Skeletal muscle cell (primary cell): ENCODE results near the gene ILK.
A peak's percentile ranks its signal among the peaks of the same experiment; 100 is the strongest.

Source experiments
- DNase-seq: peaks from one replicate; pipeline ENCODE4 v3.0.0-alpha.2; 2010; ENCODE audit warnings: low read depth
- H3K4me3 ChIP-seq: 2 replicates; pipeline ENCODE4 v1.5.1; 2011; ENCODE audit warnings: low read depth, mild to moderate bottlenecking, control low read depth, low read length, moderate library complexity

ILK gene

DNA sequence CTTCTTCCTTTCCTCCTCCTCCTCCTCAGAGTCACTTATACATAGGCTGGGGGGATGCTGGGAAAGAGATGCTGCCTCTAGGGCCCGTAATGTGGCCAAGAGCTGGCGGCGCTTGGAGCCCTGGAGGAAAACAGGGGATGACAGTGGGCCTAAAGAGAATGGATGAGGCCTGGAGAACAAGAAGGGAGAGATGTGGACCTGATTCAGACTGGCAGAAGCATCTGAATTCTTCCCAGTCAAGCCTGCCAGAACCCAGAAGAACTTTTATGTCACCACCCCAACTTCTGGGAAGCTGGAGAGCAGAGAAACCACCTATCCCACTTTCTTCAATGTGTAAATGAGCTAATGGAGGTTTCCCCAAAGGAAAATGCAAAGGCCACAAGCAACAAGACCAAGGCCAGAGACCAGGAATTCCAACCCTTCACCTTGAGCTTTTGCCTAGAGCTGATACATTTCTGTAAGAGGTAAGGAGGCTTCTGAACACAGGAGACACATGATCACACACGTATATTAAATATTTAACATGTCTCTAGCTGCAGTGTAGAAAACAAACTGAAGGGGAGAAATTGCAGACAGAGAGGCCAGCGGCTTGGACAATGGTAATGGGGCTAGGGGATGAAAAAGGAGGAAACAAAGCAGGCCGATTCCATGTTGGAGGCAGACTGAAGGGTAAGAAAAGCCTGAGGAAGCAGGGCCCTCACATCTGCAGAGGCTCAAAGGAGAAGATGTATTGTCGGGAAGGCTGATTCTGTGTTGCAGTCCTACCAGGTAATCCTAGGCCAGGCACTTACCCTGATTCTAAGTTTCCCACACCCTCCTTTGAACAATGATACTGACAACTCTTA, 1.3 kb upstream of the ILK start:
- DNase-seq = no peak

GRCh38 chr11:6604081-6604626, 580 bp downstream of the ILK start:
- peak; percentile 26 for DNase-seq
- H3K4me3 ChIP-seq = peak overlapping the region; percentile 92

More for the DNA sequence above, 1.3 kb upstream of the ILK start:
- peak overlapping the region; percentile 92 for H3K4me3 ChIP-seq

DNA sequence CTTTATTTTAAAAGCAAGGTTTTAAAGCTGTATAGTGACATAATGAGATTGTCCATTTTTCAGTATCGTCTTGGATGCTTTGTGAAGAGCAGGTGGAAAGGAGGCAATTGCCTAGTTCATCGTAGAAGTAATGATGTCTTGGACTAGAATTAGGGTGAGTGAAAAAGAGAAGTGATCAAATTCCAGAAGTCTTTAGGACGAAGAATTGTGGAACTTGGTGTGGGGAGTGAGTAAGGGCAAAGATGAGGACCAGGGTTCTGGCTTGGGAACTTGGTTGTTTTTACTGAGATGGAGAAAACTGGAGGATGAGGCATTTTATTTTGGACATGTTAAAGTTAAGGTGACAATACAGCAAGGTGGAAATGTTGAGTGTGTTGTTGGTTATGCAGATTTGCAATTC, 1.2 kb downstream of the ILK start:
- H3K4me3 ChIP-seq = peak overlapping the region; percentile 92
- no peak for DNase-seq

DNA sequence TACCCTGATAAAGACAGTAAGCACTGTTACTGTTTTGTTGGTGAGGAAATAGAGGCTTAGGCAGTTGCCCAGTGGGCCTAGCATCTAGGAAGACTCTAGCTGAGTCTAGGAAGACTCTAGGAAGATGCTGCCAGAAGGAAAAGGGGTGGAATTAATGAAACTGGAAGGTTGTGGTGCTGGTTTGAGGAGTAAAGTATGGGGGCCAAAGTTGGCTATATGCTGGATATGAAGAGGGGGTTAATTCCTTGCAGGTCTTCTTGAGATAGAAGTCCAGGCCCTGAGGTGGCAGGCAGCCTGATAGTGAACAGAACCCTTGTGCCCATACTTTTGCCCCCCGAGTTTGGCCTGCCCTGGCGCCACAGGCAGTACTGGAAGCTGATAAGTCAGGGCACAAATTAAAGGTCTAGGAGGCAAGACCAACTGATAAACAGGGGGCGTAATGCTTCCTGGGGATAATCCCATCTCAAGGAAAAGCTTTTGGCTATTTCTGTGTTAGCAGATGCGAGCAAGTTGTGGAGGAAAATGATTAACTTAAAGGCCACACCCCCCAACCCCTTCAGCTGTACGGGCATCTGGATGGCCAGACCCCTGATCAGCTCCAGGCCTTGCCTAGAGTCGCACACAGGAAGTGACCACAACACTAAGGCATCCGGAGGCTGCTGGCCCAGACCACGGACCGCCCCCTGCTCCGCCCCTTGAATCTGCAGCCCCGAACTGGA, 3.1 kb downstream of the ILK start:
- peak overlapping the region; percentile 6 for H3K4me3 ChIP-seq
- peak; percentile 82 for DNase-seq

DNA sequence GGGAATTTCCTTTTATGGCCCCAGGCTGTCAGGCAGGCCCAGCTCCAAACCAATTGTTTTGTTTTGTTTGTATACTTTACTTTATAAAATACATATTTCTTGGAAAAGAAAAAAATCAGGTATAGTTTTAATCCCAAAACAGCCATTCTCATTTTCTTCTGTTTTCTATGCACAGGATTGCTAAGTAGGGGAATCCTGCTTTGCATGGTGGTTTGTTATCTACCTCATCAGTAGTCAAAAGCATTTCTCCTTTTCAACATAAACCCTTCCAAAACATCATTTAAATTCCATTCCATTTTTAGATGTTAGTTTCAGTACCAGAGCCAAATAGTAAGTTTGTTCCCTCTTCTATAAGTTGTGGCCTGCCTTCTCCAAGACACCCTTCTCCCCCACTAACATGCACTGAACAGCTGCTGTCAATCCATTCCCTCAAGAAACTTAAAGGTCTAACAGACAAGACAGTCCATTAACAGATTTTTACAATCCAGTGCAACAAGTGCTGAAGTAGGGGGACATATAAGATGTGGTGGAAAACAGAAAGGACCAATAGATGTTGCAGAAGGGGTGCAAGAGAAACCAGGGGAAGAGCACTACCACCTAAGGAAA, 3.7 kb downstream of the ILK start:
- DNase-seq = no peak

DNA sequence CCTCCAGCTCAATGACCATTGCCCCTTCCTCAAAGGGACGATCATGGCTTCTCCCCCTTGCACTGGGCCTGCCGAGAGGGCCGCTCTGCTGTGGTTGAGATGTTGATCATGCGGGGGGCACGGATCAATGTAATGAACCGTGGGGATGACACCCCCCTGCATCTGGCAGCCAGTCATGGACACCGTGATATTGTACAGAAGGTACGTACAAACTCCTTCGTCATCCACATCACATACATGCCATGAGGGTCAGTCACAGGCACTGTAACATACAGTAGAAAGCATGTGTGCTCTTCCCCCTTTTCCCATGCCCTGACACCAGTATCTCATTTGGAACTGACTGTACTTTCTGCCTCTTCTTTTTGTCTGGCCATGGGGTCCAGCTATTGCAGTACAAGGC, 4.4 kb downstream of the ILK start:
- no peak for DNase-seq
- no peak overlapping the region for H3K4me3 ChIP-seq

More for the DNA sequence above, 3.7 kb downstream of the ILK start:
- peak overlapping the region; percentile 4 for H3K4me3 ChIP-seq

DNA sequence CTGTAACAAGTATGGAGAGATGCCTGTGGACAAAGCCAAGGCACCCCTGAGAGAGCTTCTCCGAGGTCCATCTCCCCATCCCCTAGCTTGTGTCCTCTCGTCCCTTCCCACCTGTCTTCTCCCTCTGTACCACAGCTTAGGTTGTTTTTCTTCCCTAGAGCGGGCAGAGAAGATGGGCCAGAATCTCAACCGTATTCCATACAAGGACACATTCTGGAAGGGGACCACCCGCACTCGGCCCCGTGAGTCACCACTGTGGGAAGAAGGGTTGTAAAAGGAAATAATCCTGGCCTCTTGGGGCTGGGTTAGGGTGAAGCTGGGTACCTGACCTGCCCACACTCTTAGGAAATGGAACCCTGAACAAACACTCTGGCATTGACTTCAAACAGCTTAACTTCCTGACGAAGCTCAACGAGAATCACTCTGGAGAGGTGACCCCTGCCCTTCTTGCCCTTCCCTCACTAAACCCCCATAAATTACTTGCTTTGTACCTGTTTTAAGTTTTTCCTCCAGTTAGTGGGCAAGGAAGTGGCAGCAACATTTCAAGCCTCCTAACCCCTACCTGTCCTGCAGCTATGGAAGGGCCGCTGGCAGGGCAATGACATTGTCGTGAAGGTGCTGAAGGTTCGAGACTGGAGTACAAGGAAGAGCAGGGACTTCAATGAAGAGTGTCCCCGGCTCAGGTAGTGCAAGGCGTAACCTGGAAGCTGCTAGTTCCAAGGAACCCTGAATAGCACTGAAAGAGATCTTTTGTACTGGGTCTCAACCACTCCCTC, 5.3 kb downstream of the ILK start:
- no peak for DNase-seq
- no peak overlapping the region for H3K4me3 ChIP-seq

DNA sequence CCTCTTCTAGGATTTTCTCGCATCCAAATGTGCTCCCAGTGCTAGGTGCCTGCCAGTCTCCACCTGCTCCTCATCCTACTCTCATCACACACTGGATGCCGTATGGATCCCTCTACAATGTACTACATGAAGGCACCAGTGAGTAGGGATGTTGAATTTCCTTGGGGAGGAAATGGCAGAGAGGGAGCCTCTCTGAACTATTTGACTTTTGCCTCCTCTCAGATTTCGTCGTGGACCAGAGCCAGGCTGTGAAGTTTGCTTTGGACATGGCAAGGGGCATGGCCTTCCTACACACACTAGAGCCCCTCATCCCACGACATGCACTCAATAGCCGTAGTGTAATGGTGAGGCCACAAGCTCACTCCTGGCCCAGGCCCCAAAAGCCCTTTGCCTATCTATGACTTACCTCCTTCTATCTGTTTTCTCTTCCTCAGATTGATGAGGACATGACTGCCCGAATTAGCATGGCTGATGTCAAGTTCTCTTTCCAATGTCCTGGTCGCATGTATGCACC, 6.0 kb downstream of the ILK start:
- DNase-seq = no peak
- H3K4me3 ChIP-seq = no peak overlapping the region

DNA sequence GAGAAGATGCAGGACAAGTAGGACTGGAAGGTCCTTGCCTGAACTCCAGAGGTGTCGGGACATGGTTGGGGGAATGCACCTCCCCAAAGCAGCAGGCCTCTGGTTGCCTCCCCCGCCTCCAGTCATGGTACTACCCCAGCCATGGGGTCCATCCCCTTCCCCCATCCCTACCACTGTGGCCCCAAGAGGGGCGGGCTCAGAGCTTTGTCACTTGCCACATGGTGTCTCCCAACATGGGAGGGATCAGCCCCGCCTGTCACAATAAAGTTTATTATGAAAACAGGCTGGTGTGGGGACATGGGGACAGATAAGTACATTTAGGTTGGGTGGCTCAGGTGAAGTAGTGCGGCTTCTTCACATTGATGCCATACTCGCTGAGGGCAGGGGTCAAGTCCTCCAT, 7.0 kb downstream of the ILK start:
- H3K4me3 ChIP-seq = no peak overlapping the region
- no peak for DNase-seq

GRCh38 chr11:6611092-6611962, 7.8 kb downstream of the ILK start:
- H3K4me3 ChIP-seq = peak overlapping the region; percentile 77
- no peak for DNase-seq

DNA sequence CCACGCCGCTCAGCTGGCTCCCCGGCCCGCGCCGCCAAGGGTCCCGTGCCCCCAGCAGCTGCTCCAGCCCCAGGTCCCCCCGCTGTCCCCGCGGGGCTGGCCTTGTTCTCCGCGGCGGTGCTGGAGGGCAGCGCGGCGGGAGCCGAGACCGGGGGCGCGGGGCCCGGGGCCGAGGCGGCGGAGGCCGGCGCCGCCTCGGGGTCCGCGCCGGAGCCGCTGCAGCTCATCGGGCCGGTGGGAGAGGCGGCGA, 8.3 kb downstream of the ILK start:
- no peak for DNase-seq

DNA sequence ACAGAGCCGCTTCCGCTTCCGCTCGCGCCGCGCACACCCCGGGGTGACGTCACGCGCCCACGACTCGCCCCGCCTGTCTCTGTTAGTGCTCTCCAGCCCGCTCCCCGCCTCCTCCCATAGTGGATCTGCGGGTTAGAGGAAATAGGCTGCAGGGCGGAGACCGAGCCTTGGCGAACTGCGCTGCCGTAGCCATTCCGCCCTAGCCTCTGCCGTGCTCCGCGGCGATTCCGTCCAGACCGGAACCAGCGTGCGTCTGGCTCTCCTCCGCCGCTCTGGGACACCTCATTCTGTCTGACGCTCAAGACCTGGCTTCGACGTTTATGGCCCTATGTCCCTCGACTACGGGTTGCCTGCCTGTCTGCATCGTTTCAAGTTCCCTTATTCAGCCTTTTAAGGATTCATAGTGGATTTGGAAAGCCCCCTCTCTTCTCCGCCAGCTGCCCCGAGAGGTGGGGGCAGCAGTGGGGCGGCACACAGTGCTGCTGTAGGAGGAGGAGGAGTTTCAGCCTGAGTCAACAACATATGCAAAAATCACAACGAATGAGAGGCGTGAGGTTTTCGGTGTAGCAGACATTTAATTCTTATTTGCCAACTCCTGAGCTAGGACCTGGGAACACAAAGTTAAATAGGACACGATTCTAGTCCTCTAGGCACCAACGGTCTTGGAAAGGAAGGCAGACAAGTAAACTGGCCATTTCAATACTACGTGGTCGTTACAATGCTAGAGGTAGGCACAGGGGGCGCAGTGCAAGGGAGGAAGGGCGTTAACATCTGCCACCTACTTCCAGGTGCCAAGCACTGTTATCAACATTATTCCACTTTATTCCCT, 8.9 kb downstream of the ILK start, which contains the start of gene TAF10:
TSS of gene TAF10 (minus strand) at position 4 of the 829 bp plus-strand sequence. CDS start 27 bp downstream, outside the sequence.
- peak within 1 kb of the TSS; percentile 77 for H3K4me3 ChIP-seq
- peak; percentile 87 for DNase-seq

More for the DNA sequence above, 8.3 kb downstream of the ILK start:
- peak overlapping the region; percentile 77 for H3K4me3 ChIP-seq

GRCh38 chr11:6613496-6613895, 9.9 kb downstream of the ILK start:
- no peak for DNase-seq
- H3K4me3 ChIP-seq = no peak overlapping the region

DNA sequence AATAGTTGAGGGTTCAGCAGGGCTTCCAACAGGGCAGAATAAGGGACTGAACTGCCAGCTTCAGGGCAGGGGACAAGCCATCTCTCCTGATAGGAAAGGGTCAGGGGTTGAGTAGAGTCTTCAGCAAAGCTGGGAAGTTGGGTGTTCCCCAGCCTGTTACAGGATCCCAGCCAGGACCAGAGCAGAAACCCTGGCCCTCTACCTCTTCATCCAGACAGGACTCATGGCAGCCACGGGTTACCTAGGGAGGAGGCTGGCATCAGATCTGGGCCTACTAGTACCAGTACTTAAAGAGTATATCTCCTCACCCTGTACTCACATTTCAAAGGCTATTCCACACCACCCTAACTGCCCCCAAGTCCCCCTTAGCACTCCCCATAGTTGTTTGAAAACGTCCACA, 10.9 kb downstream of the ILK start:
- no peak overlapping the region for H3K4me3 ChIP-seq
- DNase-seq = no peak

DNA sequence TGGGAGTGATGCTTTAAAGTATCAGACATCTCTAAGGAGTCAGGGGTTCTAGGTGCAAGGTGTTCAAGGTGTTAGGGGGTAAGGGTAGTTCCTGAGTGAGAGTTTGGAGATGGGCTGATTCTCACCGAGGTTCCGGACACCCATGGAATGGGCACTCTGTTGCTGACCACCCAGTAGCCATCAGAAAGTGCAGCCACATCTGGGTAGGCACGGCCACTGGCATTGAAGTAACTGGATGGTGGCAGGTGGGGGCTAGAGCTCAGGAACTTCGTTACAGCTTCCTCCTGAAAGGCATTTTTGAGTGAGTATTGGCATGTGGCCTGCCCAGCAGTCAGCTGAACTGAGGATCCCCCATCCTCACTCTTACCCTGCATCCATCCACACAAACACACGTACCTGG, 11.5 kb downstream of the ILK start:
- DNase-seq = no peak
- H3K4me3 ChIP-seq = no peak overlapping the region

GRCh38 chr11:6615882-6616585, 12.5 kb downstream of the ILK start:
- no peak for DNase-seq
- no peak overlapping the region for H3K4me3 ChIP-seq
